Peyer's patch (tissue), 4 donors: ENCODE measurements around the gene CREBL2. TPM values are rescaled to one million over a fixed set of nuclear protein-coding genes. Genes with fewer than 3 reads are reported as not detected.
"Not testable (repeated sequence)": the region's sequence is repeated elsewhere in the genome, so short reads cannot be mapped to it uniquely, and the experiment has no call there.

ENCODE experiments used
- DNase-seq, 3 donors: peaks; one replicate each; pipeline ENCODE4 v3.0.0-alpha.2; 2017 to 2019
- H3K27ac ChIP-seq, 4 donors: fragments of 200-600 bp; sonication (generic); one replicate each; pipeline ENCODE4 v1.5.1; 2016 to 2019
- H3K27me3 ChIP-seq, 2 donors: fragments of 200-600 bp; sonication (generic); one replicate each; pipeline ENCODE4 v1.5.1; 2019
- H3K36me3 ChIP-seq, 3 donors: fragments of 200-600 bp; sonication (generic); one replicate each; pipeline ENCODE4 v1.5.1; 2016 to 2019
- H3K4me1 ChIP-seq, 4 donors: fragments of 200-600 bp; sonication (generic); one replicate each; pipeline ENCODE4 v1.5.1; 2016 to 2019
- H3K4me3 ChIP-seq, 4 donors: fragments of 200-600 bp; sonication (generic); 1 replicate in 3 of 4; 2 replicates in 1 of 4; pipeline ENCODE4 v1.5.1; 2016 to 2019; ENCODE audit warnings: mild to moderate bottlenecking in 1 of 4
- H3K9me3 ChIP-seq, 4 donors: fragments of 200-600 bp; sonication (generic); one replicate each; pipeline ENCODE4 v1.5.1; 2016 to 2019; ENCODE audit warnings: mild to moderate bottlenecking in 1 of 4
- POLR2A ChIP-seq, 2 donors: fragments of 450-650 bp; IDR thresholded peaks; one replicate each; pipeline ENCODE4 v1.5.1; 2017; ENCODE audit warnings: antibody characterized with exemption in 2 of 2, mild to moderate bottlenecking in 2 of 2, moderate library complexity in 2 of 2
- total RNA-seq, 4 donors: library from RNA; depleted of rRNA; stranded (reverse); fragments of >200 nt; gene quantifications; one replicate each; pipeline ENCODE4 v1.1.0, GENCODE V29; 2016
- TF ChIP-seq, protein P1 (sequence below), 6 experiments: fragments of 450-650 bp in 4 of 6; fragments of 200-600 bp in 2 of 6; sonication (generic) in 1 of 6; IDR thresholded peaks; one replicate each; pipeline ENCODE4 v1.5.1; 2017 to 2019; ENCODE audit warnings: antibody characterized with exemption in 6 of 6, mild to moderate bottlenecking in 3 of 6, moderate library complexity in 1 of 6

CREBL2 gene
- total RNA-seq, 4 donors from 2014 or later = 23.1 to 33.0 (median 27.6) TPM

DNA sequence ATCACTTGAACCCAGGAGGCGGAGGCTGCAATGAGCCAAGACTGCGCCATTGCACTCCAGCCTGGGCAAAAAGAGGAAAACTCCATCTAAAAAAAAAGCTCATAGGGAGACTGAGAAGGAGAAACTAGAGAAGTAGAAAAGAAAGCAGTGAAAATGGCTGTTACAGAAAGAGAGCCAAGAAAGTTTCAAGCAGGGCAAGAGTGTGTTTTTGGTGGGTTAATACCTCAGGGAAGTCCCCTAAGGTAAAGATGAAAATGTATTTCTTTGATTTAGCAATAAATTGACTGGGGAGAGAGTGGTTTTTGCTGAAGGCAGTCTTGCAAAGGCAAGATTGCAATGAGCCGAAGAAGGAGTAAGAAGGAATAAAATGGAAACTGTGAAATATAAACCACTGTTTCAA lies 39.0 kb upstream of the CREBL2 start:
- H3K36me3 ChIP-seq = no peaks in the 10 kb centered on the region
- no peak overlapping the region for H3K27ac ChIP-seq
- no peak for DNase-seq

GRCh38 chr12:12577786-12578185 lies 33.9 kb upstream of the CREBL2 start:
- TF ChIP-seq, protein P1, sequence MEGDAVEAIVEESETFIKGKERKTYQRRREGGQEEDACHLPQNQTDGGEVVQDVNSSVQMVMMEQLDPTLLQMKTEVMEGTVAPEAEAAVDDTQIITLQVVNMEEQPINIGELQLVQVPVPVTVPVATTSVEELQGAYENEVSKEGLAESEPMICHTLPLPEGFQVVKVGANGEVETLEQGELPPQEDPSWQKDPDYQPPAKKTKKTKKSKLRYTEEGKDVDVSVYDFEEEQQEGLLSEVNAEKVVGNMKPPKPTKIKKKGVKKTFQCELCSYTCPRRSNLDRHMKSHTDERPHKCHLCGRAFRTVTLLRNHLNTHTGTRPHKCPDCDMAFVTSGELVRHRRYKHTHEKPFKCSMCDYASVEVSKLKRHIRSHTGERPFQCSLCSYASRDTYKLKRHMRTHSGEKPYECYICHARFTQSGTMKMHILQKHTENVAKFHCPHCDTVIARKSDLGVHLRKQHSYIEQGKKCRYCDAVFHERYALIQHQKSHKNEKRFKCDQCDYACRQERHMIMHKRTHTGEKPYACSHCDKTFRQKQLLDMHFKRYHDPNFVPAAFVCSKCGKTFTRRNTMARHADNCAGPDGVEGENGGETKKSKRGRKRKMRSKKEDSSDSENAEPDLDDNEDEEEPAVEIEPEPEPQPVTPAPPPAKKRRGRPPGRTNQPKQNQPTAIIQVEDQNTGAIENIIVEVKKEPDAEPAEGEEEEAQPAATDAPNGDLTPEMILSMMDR (IDR thresholded peaks at IDR 0.05) = no peak
- no peak for TF ChIP-seq POLR2A (IDR thresholded peaks at IDR 0.05)
- H3K27me3 ChIP-seq = no peaks in the 10 kb centered on the region
- DNase-seq = no peak
- H3K4me1 ChIP-seq = peaks cover 0 to 4% (median 0%) of the 10 kb centered on the region in 4 donors
- no peak overlapping the region for H3K4me3 ChIP-seq
- H3K9me3 ChIP-seq = no peaks in the 10 kb centered on the region
- no peak overlapping the region for H3K27ac ChIP-seq
- no peaks in the 10 kb centered on the region for H3K36me3 ChIP-seq

More for the DNA sequence above, 39.0 kb upstream of the CREBL2 start:
- H3K9me3 ChIP-seq = no peaks in the 10 kb centered on the region
- TF ChIP-seq, protein P1 (IDR thresholded peaks at IDR 0.05) = no peak
- no peak for TF ChIP-seq POLR2A (IDR thresholded peaks at IDR 0.05)
- H3K27me3 ChIP-seq = no peaks in the 10 kb centered on the region
- H3K4me1 ChIP-seq = peaks cover 0 to 4% (median 0%) of the 10 kb centered on the region in 4 donors
- H3K4me3 ChIP-seq = no peak overlapping the region

GRCh38 chr12:12580716-12581115 lies 31.0 kb upstream of the CREBL2 start:
- not testable (repeated sequence) for DNase-seq

DNA sequence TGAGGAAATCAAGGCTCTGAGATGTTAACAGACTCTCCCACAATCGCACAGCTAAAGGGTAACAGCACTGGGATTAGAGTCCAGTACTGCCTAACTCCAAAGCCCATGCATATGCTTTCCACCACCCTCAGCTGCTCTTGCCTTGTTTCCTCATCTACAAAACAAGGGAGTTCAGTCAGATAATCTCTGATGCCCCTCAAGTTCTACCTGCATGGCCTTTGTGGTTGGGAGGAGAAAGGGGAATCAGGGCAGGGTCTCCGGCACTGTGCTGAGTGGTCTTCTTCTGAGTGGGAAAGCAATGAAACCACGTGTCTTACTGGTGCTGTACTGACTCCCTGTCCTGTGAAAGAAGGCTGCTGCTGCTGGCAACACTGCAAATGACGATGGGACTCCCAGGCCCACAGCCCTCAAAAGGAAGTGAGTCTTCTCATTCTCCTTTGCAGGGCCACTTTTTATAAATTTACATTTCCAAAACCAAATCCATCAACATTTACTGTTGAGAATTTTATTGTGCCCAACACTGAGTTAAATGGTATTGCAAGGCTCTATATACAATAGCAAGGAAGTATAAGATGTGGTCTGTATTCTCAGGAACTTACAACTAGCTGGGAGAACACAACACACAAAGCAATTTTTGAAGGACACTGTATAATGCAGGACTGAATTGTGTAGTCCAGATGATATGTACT lies 29.3 kb upstream of the CREBL2 start:
- Histone ChIP-seq H3K27ac (no peak overlapping the region), H3K36me3 (no peaks in the 10 kb centered on the region), H3K4me1 (no peaks in the 10 kb centered on the region), H3K4me3 (no peak overlapping the region), H3K9me3 (no peaks in the 10 kb centered on the region), H3K27me3 (no peaks in the 10 kb centered on the region)
- no peak for TF ChIP-seq POLR2A (IDR thresholded peaks at IDR 0.05)
- TF ChIP-seq, protein P1 (IDR thresholded peaks at IDR 0.05) = no peak
- no peak for DNase-seq

More at GRCh38 chr12:12580716-12581115, 31.0 kb upstream of the CREBL2 start:
- H3K27me3 ChIP-seq, H3K9me3 ChIP-seq, H3K27ac ChIP-seq, H3K36me3 ChIP-seq, H3K4me3 ChIP-seq, H3K4me1 ChIP-seq: not testable (repeated sequence)

GRCh38 chr12:12582895-12583303 lies 28.8 kb upstream of the CREBL2 start:
- Histone ChIP-seq H3K27me3 (no peaks in the 10 kb centered on the region), H3K4me1 (no peaks in the 10 kb centered on the region), H3K9me3 (no peaks in the 10 kb centered on the region), H3K27ac (no peak overlapping the region), H3K4me3 (no peak overlapping the region), H3K36me3 (no peaks in the 10 kb centered on the region)
- TF ChIP-seq POLR2A (IDR thresholded peaks at IDR 0.05) = no peak
- TF ChIP-seq, protein P1 (IDR thresholded peaks at IDR 0.05) = no peak
- no peak for DNase-seq

GRCh38 chr12:12583510-12584178 lies 28.0 kb upstream of the CREBL2 start:
- DNase-seq = no peak
- Histone ChIP-seq H3K27ac (no peak overlapping the region), H3K4me1 (no peaks in the 10 kb centered on the region), H3K36me3 (no peaks in the 10 kb centered on the region), H3K27me3 (no peaks in the 10 kb centered on the region), H3K9me3 (no peaks in the 10 kb centered on the region), H3K4me3 (no peak overlapping the region)
- no peak for TF ChIP-seq POLR2A (IDR thresholded peaks at IDR 0.05)
- TF ChIP-seq, protein P1 (IDR thresholded peaks at IDR 0.05) = no peak
